Duodenal mucosa (tissue), 2 donors: Measurements from ENCODE around the gene SKP2.

Experiments used
- H3K27ac ChIP-seq: one replicate; pipeline ENCODE4 v1.7.0; 2013; ENCODE audit warnings: low read depth, low read length
- H3K27me3 ChIP-seq, 2 donors: one replicate each; pipeline ENCODE4 v1.7.0; 2013; ENCODE audit warnings: low read length in 2 of 2, control low read depth in 1 of 2; ENCODE audit not compliant: insufficient read depth in 2 of 2, control insufficient read depth in 1 of 2
- H3K36me3 ChIP-seq, 2 donors: one replicate each; pipeline ENCODE4 v1.7.0; 2013; ENCODE audit warnings: low read length in 2 of 2, control low read depth in 1 of 2; ENCODE audit not compliant: insufficient read depth in 2 of 2, control insufficient read depth in 1 of 2
- H3K4me1 ChIP-seq, 2 donors: one replicate each; pipeline ENCODE4 v1.7.0; 2013; ENCODE audit warnings: low read length in 2 of 2, control low read depth in 1 of 2; ENCODE audit not compliant: insufficient read depth in 2 of 2, control insufficient read depth in 1 of 2
- H3K4me3 ChIP-seq, 2 donors: one replicate each; pipeline ENCODE4 v1.7.0; 2013; ENCODE audit warnings: low read length in 2 of 2, low read depth in 1 of 2
- H3K9ac ChIP-seq, 2 donors: one replicate each; pipeline ENCODE4 v1.7.0; 2013; ENCODE audit warnings: low read length in 2 of 2, low read depth in 1 of 2
- H3K9me3 ChIP-seq, 2 donors: one replicate each; pipeline ENCODE4 v1.7.0; 2013; ENCODE audit warnings: low read length in 2 of 2, control low read depth in 1 of 2; ENCODE audit not compliant: control insufficient read depth in 1 of 2

The SKP2 gene

GRCh38 chr5:36156121-36156601 lies 4.2 kb downstream of the SKP2 start:
- Histone ChIP-seq H3K4me1 (peaks cover 11 to 26% of the 10 kb centered on the region in 2 donors), H3K27ac (no peak overlapping the region), H3K36me3 (peaks cover 0 to 9% of the 10 kb centered on the region in 2 donors), H3K9ac (no peak overlapping the region), H3K27me3 (no peaks in the 10 kb centered on the region), H3K4me3 (no peak overlapping the region), H3K9me3 (no peaks in the 10 kb centered on the region)

GRCh38 chr5:36156619-36157018 lies 4.7 kb downstream of the SKP2 start:
- Histone ChIP-seq H3K27ac (no peak overlapping the region), H3K4me3 (no peak overlapping the region), H3K9ac (no peak overlapping the region)

GRCh38 chr5:36158144-36158543 lies 6.2 kb downstream of the SKP2 start:
- Histone ChIP-seq H3K4me1 (peaks cover 16 to 23% of the 10 kb centered on the region in 2 donors), H3K9me3 (no peaks in the 10 kb centered on the region), H3K4me3 (no peak overlapping the region), H3K36me3 (peaks cover 0 to 20% of the 10 kb centered on the region in 2 donors), H3K9ac (no peak overlapping the region), H3K27me3 (no peaks in the 10 kb centered on the region), H3K27ac (no peak overlapping the region)

More at GRCh38 chr5:36156619-36157018, 4.7 kb downstream of the SKP2 start:
- no peaks in the 10 kb centered on the region for H3K27me3 ChIP-seq
- H3K9me3 ChIP-seq: no peaks in the 10 kb centered on the region
- H3K4me1 ChIP-seq: peaks cover 13 to 28% of the 10 kb centered on the region in 2 donors
- peaks cover 0 to 9% of the 10 kb centered on the region in 2 donors for H3K36me3 ChIP-seq

GRCh38 chr5:36160617-36161016 lies 8.7 kb downstream of the SKP2 start:
- Histone ChIP-seq H3K36me3 (peaks cover 0 to 35% of the 10 kb centered on the region in 2 donors), H3K4me1 (peaks cover 12 to 15% of the 10 kb centered on the region in 2 donors), H3K4me3 (no peak overlapping the region), H3K27me3 (no peaks in the 10 kb centered on the region), H3K9me3 (no peaks in the 10 kb centered on the region), H3K9ac (no peak overlapping the region), H3K27ac (no peak overlapping the region)

GRCh38 chr5:36161361-36161760 lies 9.4 kb downstream of the SKP2 start:
- Histone ChIP-seq H3K4me3 (peak overlapping the region in 1 of 2 donors; percentile 13), H3K36me3 (peaks cover 0 to 35% of the 10 kb centered on the region in 2 donors), H3K27ac (no peak overlapping the region)

GRCh38 chr5:36162810-36163486 lies 11.0 kb downstream of the SKP2 start:
- no peaks in the 10 kb centered on the region for H3K27me3 ChIP-seq
- H3K4me3 ChIP-seq: no peak overlapping the region
- H3K4me1 ChIP-seq: peaks cover 12 to 15% of the 10 kb centered on the region in 2 donors
- no peaks in the 10 kb centered on the region for H3K9me3 ChIP-seq
- peaks cover 2 to 46% of the 10 kb centered on the region in 2 donors for H3K36me3 ChIP-seq
- no peak overlapping the region for H3K27ac ChIP-seq
- H3K9ac ChIP-seq: no peak overlapping the region

More at GRCh38 chr5:36161361-36161760, 9.4 kb downstream of the SKP2 start:
- Histone ChIP-seq H3K27me3 (no peaks in the 10 kb centered on the region), H3K9me3 (no peaks in the 10 kb centered on the region), H3K9ac (no peak overlapping the region), H3K4me1 (peaks cover 12 to 15% of the 10 kb centered on the region in 2 donors)

- Histone ChIP-seq H3K4me1 (peaks cover 12 to 15% of the 10 kb centered on the region in 2 donors), H3K36me3 (peaks cover 3 to 52% of the 10 kb centered on the region in 2 donors), H3K27me3 (no peaks in the 10 kb centered on the region), H3K27ac (no peak overlapping the region), H3K9me3 (no peaks in the 10 kb centered on the region), H3K4me3 (no peak overlapping the region), H3K9ac (no peak overlapping the region)
These were observed 12.6 kb downstream of the SKP2 start for GRCh38 chr5:36164461-36164860.

GRCh38 chr5:36168737-36169136 lies 16.8 kb downstream of the SKP2 start:
- Histone ChIP-seq H3K36me3 (peaks cover 11 to 73% of the 10 kb centered on the region in 2 donors), H3K9me3 (no peaks in the 10 kb centered on the region), H3K27ac (no peak overlapping the region), H3K4me1 (no peaks in the 10 kb centered on the region), H3K27me3 (no peaks in the 10 kb centered on the region), H3K9ac (no peak overlapping the region), H3K4me3 (no peak overlapping the region)

- H3K9me3 ChIP-seq: no peaks in the 10 kb centered on the region
- H3K27ac ChIP-seq: no peak overlapping the region
- peaks cover 11 to 76% of the 10 kb centered on the region in 2 donors for H3K36me3 ChIP-seq
- no peak overlapping the region for H3K9ac ChIP-seq
- no peaks in the 10 kb centered on the region for H3K4me1 ChIP-seq
- H3K4me3 ChIP-seq: no peak overlapping the region
- no peaks in the 10 kb centered on the region for H3K27me3 ChIP-seq
These were observed 19.0 kb downstream of the SKP2 start for GRCh38 chr5:36170832-36171424.

- H3K27ac ChIP-seq: no peak overlapping the region
- no peak overlapping the region for H3K4me3 ChIP-seq
- H3K4me1 ChIP-seq: no peaks in the 10 kb centered on the region
- peaks cover 11 to 66% of the 10 kb centered on the region in 2 donors for H3K36me3 ChIP-seq
- H3K9me3 ChIP-seq: no peaks in the 10 kb centered on the region
- no peaks in the 10 kb centered on the region for H3K27me3 ChIP-seq
- no peak overlapping the region for H3K9ac ChIP-seq
These were observed 20.7 kb downstream of the SKP2 start for GRCh38 chr5:36172599-36172998.
